CD4-positive, alpha-beta T cell treated with Interleukin-15 for 1 hour (primary cell): Measurements from ENCODE around the gene HDAC4.
A peak's percentile ranks its signal among the peaks of the same experiment; 100 is the strongest.
"Not testable (repeated sequence)": the region's sequence is repeated elsewhere in the genome, so short reads cannot be mapped to it uniquely, and the experiment has no call there.

ENCODE experiments used
- DNase-seq: peaks from one replicate; pipeline ENCODE4 v3.0.0-alpha.2; 2020

HDAC4 gene

DNA sequence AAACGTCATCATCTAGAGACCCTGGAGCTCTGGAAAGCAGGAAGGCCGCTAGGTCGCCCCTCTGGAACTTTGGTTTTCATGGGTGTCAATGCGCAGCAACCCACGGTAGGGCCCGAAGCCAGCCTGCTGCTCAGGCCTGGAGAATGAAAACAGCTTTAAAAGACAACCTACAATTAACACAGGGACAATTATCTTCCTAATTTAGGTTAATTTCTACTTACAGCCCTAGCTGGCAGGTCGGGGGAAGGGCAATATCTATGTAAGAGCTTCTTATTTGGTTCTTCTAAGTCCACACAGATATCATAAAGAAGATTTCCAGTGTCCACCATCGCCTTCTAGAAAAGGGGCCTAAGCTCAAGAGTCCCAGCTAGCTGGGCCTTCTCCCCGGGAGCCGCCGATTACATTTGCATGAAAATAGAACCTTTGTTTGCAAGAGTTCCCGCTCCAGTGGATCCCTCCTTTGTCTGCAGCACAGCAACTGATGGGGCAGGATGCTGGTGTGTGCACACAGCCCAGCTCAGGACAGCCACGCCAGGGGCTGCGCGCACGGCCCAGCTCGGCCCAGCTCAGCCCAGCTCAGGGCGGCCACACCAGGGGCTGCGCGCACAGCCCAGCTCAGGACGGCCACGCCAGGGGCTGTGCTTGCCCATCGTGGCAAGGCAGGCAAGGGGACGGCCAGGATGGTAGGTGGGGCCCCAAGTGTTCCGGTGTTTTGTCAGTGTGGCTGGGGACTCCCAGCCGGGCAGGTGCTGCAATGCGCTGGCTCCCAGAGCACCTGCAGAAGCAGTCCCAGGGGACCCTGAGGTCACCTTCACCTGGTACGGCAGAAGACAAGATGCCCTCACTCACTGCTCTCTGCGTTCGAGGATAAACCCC, 109.1 kb downstream of the HDAC4 start:
- peak; percentile 36 for DNase-seq

DNA sequence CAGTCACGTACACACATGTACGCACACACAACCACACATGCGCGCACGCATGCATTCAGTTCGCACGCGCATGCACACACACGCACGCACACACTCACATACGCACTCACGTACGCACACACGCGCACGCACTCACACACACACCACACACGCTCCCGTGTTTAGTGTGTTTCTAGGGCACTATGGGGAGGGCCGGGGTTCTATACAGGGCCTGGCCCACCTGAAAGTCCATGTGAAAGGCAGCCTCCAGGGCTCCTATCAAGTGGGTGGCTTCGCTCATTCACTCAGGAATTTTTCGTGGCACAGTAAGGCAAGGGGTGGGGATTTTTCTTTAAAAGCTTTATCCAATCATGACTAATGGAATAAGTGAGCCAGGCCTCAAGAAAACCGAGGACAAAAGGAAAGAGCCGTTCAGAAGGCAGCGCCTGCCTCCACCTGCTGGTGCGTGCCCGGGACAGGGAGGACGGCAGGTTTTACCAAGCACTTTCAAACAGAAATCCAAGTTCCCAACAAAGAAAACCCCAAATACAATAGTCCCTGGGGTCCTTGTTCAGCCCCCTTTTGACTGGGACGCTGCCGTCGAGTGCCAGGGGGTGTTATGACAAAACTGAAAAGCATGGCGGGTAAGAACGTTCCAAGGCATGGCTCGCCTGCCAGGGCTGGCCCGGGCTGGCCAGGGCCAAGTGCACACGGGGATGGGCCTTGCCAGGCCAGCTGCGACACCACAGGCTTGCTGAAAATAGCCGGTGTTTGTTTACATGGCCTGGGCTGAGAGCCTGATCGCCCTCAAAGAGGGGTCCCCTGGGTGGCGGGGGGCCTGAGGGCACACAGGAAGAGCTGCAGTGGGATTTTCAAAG, 110.0 kb downstream of the HDAC4 start:
- DNase-seq: no peak

DNA sequence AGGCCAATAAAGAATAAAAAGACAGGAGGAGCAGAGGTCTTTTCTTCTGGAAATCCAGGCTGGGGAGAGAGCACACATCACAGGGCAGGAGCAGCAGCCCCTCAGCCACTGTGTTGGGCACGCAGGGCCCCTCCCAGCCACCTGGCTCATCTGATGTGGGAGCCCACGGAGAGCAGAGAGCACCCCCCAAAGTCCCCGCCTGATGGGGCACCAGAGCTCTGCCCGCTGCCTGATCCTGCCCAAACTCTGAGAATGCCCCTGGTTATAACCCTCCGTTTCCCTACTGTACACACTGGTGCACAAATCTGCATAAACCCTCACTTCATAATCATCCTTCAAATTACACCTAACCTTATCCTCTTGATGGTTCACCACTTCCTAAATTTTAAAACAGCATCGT, 111.3 kb downstream of the HDAC4 start:
- no peak for DNase-seq

DNA sequence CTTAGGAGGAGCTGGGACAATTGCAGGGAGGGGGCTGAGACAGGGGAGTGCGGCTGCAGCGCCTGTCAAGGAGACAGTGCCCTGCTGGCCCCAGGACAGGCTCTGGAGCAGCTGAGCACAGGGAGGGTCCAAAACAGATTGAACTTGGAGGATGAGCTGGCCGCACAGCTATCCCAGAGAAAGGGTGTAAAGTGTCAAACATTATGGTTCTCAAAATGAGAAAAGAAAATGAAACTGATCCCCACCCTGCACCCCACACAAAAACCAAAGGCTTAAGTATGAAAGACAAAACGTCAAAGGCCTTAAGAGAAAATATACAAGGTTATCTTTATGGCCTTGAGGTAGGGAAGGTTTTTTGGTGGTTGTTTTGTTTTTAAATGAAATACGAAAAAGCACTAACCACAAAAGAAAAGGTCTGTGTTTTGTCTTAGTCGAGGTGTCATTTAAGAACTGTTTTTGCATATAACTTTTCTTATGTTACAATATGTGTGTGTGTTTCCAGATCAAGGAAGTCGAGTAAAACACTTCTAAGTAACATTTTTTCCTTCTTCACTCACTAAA, 111.8 kb downstream of the HDAC4 start:
- no peak for DNase-seq

DNA sequence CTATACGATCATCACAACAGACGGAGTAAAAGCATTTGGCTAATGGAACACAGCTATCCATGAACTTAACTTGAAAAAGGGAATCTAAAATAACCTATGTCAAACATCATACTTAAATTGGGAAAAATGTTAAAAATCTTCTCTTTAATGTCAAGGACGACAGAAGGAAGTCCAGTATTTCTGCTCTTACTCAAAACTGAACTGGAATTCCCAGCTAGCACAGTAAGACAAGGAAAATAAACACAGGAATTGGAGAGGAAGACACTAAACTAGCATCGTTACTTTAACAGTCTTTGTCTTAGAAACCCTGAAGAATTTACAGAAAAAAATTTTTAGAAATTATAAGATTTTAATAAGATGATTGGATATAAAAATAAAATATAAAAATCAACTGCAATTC, 112.6 kb downstream of the HDAC4 start:
- no peak for DNase-seq

DNA sequence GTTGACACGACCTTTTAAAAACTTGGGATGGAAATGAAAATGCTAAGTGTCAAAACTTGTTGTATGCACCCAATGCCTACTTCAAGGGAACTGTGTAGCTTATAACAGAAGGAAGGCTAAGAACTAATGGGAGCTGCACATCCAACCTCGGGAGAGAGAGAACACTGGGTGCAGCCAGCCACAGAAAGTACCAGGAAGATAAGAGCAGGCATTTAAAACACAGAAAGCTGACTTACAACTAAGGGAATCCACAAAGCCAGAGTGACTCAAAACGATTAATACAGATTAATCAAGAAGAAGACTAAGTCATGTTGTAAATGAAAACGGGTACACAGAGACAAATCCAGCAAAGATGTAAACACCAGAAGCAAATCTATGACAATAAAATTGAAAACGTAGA, 113.4 kb downstream of the HDAC4 start:
- no peak for DNase-seq

DNA sequence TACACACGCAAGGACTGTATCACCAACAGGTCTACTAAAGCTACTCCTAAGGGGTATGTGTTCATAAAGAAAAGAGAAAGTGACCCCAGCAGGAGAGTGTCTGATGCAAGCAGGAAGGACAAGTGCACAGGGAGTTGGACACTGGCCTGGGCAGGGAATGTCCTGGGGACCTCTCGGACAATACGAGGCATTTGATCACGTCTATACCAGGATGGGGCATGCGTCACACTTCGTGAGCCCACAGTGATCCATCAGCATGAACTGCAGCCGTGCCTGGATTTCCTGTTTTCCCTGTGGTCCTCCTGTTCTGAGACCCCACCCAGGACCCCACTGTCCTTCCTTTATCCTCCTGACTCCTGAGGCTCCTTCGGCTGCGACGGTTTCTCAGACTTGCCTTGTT, 113.9 kb downstream of the HDAC4 start:
- no peak for DNase-seq

DNA sequence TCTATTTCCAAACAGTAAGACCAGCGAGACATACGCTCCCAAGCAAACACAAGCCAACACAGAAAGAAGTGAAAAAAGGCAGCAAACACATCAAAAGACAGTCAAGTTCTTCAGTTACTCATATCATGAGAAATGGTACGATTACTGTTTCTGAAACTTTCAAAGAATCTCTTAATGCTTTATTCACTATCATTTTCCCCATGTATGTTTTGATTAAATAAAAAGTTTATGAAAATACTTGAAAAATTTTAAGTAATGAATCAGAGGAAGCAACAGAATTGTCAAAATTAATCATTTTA, 114.9 kb downstream of the HDAC4 start:
- no peak for DNase-seq

DNA sequence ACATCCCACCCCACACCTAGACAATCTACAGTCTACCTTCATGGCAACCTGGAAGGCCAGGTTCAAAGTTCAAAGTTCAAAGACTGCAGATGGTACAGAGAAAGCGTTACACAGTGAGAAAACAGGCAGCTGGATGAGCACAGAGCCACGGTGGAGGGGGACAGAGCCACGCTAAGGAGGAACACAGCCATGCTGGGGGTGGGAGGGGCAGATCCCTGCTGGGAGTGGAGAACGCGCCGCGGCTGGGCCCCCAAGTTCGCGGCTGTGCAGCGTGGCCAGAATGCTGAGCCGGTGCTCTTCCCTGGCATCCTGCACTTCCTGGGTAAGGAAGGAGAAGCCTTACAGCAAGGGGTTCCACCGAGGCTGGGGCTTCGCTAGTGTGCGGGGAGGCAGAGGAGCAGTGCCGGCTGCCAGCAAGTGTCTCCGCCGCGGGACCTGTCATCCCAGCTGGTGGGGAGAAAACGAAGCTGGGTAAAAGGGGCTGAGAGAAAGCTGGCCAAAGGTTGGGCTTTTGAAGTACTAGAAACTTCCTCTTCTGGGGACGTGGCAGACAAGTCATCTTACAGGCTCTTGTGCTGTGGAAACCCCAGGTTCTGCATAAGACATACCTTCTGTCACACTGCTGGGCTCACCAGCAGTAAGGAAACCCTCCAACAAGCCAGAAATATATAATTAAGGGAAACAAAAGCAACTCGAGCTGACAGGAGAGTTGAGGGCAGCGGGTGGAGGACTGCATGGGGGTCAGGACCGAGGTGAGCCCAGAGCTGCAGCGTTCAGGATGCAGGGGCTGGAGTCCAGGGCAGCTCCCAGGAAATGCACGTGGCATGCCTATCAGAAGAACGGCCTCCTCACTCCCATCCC, 115.5 kb downstream of the HDAC4 start:
- peak; percentile 47 for DNase-seq

DNA sequence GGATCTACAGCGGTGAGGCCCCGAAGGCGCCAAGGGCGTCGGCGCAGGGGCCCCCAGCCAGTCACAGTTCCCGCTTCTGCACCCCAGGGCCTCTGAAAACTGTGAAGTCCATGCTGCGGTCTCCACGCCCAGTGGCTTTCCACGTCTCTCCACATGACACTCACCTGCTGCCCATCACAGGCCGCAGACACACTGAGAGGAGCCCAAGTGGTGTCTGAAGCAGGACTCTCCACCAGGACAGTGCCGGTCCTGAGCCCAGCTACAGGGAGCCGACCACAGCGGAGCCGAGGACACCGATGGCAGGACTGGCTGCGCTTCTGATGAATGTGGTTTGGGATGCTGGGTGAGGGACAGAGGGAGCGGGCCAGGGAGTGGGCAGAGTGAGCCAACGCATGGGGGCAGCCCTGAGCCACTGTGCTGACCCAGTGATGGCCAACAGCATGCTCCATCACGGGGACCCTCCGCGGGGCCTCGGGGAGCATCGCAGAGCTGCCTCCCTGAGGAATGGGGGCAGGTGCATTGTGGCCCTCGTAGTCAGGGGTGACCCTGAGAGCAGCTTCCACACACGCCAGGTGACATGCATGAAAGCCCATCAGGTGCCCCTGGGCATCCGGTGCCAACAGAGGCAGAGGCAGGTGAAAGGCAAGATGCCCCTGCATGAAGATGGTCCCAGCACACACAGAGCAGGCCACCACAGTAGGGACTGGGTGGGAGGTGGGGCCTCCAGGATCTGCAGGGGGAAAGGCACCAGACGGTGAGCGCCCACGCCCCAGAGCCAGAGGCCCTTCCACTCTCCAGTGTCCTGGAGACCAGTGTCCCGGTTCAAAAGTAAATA, 116.6 kb downstream of the HDAC4 start:
- DNase-seq: peak; percentile 8

DNA sequence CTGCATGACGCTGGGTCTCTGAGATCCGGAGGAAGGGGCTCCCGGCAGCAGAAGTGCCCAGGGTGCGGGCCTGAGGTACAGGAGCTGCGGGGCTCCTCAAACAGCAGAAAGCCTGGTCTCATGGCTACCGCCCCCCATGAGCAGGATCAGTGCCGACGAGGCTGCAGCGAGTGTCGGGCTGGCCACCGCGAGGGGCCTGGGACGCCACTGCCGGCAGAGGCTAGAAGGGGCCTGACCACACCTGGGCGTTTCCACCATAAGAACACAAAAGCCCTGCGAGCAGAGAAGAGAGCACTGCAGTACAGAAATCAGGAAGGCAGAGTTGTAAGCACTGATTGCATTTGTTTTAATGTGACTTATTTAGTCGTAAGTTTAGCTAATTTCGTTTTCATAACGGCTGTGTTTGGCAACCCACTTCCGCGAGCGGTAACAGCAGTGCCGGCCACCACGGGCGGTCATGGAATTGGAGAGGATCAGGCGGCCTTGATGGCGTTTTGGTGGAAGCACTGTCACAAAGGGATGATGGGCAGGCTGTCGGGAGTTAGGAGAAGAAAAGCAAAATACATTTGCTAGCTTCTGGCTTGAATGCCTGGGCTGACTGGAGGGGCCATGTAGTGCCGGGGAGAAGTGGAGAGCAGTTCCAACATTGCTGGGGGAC, 117.4 kb downstream of the HDAC4 start:
- DNase-seq: no peak

DNA sequence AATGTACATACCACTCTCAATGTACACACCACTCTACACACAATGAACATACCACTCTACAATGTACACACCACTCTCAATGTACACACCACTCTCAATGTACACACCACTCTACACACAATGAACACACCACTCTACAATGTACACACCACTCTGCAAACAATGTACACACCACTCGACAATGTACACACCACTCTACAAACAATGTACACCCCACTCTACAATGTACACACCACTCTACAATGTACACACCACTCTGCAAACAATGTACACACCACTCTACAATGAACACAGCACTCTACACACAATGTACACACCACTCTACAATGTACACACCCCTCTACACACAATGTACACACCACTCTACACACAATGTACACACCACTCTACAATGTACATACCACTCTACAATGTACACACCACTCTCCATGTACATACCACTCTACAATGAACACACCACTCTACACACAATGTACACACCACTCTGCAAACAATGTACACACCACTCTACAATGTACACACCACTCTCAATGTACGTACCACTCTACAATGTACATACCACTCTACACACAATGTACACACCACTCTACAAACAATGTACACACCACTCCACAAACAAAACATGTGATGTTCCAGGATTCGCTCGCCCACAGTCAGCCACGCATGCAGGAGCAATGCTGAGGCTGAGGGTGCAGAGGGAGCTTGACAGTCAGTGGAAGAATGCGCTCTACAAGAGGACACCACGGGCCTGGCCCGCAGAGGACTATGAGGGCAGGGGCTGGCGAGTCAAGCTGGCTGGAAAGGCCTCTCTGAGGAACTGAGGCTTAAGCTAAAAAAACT, 118.2 kb downstream of the HDAC4 start:
- DNase-seq: no peak

DNA sequence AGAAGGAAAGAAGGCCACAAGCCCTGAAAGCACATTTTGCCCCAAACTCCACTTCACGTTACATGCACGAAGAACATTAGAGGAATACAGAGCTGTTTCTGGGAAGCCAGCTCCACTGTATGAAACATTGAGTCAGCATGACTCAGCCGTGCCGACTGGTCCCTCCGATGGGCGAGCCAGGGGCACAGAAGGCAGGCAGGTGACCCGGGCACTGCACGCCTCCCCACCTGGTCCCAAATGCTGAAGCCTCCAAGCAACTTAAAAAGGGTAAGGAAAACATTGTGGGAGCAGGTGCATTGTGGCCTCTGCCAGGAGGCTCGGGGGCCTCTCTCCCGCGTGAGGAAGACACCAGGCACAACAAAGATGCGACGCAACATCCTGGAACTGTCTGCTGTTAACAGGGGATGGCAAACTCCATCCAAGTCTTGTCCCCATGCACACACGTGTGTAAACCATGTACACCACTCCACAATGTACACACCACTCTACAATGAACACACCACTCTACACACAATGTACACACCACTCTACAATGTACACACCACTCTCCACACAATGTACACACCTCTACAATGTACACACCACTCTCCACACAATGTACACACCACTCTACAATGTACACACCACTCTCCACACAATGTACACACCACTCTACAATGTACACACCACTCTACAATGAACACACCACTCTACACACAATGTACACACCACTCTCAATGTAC, 120.4 kb downstream of the HDAC4 start:
- not testable (repeated sequence) for DNase-seq

DNA sequence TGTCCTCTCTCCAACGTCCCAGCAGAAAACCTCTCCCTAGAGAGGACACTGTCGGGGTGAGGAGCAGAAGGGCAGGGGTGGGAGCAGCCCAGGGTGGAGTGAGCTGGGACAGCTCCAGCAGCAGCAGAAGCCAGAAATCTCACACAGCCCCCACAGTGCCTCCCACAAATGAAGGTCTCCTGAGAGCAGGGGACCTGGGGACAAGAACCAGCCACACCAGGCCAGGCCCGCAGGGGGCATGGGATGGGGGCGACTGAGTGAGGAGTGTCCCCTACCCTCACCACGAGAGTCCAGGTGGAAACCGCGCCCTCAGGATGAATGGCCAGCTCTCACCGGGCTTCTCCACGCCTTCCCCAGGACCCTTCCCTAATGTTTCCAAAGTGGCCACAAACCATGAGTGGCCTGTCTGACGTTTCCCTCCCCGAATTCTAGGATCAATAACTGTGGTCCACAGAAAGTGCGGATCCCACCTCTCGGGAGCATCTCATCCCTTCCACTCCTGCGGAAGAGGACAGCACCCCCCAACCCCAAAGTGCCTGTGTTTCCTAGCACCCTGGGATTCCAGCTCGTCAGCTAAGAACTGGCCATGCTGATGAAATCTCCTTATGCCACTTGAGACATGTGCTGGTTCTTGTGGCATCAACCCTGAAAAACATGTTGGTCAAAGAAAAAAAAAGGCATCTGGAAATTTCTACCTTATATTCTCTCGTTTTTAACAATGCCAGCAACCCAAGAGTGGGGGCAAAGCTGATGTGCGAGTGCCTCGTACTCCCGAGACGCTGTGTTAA, 121.1 kb downstream of the HDAC4 start:
- no peak for DNase-seq

DNA sequence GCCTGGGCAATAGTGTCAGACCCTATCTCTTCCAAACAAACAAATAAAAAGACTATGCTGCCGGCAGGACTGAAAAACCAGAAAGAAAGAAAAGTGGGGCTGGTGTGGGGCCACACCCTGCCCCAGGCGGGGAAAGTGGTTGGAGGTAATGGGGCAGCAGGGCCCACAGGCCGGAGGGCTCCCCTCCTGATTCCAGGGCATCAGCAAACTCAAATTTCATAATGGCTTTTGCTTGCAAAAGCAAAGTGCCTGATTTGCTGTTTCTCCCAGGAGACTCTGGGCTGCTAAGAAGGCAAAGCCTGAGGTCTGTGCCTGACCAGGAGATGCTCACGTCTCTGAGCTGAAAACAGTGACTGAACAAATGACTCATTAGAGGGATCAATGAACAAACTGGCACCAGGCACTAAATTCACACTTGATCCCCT, 121.9 kb downstream of the HDAC4 start:
- DNase-seq: peak; percentile 4

DNA sequence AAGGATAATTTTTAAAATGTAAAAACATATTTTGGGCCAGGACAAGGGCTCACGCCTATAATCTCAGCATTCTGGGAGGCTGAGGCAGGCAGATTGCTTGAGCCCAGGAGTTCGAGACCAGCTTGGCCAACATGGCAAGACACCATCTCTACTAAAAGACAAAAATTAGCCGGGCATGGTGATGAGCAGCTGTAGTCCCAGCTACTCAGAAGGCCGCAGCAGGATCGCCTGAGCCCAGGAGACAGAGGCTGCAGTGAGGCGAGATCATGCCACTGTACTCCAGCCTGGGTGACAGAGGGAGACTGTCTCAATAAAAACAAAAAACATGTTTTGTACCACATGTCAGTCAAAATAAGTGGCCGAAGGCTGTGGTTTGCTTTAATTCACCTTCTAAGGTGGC, 122.5 kb downstream of the HDAC4 start:
- DNase-seq: peak; percentile 7

DNA sequence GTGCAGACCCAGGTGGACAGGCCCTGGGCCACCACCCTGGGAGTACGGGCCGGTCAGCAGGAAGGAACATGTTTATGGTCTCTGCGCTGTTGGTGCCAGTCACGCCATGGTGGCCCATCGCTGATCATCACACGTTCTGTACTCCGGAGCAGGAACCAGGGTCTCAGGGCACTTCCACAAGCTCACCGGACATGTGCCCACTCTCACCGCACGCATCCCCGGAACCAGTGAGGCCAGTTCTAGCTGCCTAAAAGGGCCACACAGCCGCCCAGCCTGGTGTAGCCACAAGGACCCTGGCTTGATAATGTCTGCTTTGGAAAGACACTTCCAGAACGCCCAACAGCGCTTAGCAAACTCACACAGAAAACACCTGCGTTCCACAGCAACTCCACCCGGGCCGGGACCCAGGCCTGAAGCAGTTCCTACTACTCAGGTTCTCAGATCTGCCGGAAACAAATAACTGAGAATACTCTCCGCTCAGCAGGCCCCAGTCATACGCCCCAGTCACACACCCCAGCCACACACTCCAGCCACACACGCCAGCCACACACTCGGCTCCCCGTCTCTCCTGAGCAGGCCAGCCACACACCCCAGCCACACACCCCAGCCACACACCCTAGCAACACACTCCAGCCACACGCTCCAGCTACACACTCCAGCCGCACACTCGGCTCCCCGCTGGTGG, 123.3 kb downstream of the HDAC4 start:
- peak; percentile 16 for DNase-seq

DNA sequence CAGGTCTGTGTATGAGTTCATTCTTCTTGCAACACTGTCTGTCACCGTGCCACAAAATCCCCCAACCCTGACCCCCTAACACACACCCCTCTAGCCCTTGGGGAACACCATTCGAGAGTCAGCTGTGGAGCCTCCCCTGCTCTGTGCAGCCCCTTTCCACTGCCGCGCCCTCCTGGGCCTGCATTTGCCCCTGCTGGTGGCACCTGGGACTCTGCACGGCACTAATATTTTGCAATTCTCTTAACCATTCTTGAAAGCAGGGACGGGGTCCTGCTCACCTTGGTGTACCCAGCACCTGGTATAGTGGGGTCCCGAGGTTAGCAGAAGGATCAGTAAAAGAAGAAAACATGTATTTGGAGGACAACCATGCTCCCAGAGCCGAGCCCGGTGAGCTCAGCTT, 124.0 kb downstream of the HDAC4 start:
- peak; percentile 2 for DNase-seq
